HL-60/S4 treated with retinoic acid at 250 ng/mL for 4 days and 3 days (cell line): ENCODE measurements around the gene TECPR1.
"Not testable (repeated sequence)": the region's sequence is repeated elsewhere in the genome, so short reads cannot be mapped to it uniquely, and the experiment has no call there.

Experiments
- in situ Hi-C: fragments of 300-500 bp; cut with MboI; formaldehyde crosslinking; loops from 2 replicates; pipeline ENCODE4 v1.7.0; 2022; ENCODE audit warnings: low sequenced_read_pairs

TECPR1 gene

DNA sequence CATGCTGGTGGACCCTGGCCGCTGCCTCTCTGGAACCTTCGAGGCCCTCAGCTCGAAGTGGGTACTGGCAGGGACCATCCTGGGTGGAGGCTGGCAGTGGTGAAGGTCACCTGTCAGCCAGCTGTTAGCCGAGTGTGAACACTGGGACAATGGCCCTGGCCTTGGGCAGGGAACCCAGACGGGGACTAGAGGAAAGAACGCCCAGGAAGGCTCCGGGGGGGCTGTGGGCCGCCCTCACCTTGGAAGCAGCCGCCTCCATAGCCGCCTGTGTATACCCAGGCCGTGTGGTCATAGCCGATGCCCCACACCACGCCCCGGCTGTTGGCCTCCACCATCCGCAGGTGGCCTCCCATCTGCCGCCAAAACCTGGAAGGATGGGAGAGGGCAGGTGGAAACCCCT, 23.2 kb downstream of the TECPR1 start:
- in situ Hi-C loops: no loop called here

DNA sequence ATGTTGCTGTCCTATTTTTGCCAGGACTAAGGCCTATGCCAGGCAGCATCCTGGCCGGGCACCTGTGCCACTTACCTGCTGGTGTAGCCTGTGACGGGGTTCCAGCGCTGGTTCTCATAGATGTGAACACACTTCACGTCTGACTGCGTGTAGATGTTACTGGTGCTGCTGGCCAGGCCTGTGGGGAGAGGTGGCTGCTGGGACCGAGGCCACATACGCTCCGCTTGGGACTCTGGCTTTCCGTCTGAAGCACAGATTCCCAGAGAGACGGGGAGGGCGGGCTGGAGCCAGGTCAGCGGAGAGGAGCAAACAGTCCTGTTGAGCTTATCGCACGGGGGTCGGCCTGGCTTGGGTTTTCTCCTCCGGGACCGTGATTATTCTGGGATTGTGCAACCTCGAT, 24.1 kb downstream of the TECPR1 start:
- in situ Hi-C loops: no loop called here

DNA sequence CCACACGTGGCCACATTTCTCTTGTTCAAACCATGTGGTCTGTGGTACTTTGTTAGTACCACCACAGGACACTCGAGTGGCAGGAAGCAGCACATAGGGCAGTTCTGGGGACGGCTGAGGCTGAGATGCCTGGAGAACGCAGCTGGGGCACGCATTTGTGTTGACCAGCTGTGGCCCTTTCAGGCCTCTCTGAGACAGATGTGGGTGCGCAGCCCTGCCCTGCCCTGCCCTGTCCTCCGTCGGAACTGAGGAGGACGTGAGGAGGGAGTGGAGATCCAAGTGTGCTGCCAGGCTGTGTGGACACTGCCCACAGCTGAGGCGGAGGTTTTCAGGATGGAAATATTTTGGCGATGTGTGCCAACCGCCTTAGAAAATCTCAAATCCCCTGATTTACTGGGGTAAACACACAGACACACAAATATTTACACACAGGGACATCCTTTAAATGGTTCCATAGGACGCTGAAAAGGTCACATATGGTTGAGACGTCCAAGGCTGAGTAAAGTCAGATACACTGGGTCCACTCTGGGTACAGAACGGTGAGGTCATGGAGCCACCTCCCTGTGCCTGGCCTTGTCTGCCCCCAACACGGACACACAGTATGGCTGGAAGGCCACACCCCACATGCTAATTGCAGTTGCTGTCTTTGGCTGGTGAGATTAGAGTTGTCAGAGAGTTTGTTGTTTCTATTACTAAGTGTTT, 26.0 kb downstream of the TECPR1 start:
- in situ Hi-C loops: no loop called here

DNA sequence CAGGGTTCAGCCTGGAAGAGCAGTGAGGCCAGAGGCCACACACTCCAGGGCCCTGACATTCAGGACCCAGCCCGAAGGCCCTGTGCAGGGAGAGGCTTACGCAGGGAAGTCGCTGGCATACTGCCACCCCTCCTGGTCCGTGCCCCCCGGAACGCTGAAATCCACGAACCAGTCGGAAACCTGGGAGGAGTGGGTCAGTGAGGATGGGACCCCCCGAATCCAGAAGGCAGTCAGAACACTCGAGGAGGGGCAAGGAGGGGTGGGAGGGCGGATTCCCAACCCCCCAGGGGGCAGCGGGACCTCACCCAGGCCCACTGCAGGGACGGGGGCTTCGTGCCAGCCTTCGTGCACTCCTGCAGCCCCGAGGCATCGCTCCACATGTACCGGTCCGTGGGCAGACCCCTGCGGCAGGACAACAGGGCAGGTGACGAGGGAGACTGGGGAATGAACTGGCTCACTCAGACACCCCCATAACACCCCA, 27.3 kb downstream of the TECPR1 start:
- in situ Hi-C loops: no loop called here

DNA sequence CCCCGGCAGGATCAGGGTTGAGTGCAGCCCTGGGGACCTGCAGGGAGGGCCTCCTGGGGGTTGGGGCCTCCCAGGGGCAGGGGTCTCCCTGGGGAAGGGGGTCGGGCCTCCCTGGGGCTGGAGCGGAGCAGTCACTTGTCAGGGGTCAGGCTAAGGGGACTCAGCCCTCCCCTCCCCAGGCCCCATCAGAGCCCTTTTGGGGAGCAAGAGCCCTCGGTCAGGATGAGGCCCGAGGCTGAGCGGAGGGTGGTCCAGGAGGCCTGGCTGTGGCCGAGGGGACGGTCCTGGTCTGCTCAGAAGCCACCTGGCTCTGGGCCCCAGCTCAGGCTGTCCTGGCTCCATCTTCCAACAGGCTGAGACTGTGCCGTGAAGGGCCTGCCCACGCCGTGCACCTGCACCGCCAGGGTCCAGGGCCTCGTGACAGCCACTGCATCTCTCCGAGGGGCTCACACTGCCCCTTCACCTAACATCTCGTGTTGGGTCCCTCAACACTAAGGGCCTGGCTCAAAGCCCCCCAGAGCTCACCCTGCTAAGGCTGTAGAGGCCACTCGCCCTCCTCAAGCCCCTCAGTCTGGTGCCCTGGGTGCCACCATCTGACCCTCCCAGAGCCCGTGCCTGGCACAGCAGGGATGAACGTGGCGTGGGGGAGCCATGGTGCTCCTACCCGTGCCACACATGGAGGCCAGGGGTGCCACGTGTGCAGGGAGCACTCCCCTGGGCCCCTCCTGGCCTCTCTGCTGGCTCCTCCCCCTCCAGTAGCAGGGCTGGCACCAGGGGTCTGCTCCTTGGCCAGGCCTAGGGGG, 27.9 kb downstream of the TECPR1 start:
- in situ Hi-C loops: no loop called here

DNA sequence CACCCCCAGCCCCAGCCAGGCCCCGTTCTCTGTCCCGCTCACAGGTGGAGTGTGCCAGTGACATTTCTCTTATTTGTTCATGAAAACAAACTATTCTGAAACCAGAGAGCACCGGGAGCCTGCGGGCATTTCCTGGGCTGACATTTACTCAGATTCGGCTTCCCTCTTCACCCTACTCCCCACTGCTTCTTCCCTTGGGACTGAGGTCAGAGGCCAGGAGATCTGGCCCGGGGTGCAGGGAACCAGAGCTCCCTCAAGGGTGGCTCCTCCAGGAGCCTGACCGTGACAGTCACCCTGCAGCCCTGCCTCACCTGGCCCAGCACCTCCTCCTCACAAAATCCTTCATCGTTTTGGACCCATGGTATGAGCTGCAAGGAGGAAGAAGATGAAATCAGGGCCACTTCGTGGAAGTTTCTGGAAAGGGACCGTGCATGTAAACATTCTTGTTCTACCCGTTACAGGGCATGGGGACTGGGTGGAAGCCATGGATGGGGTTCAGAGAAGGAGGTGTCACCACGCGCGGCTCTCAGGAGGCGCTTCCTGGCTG, 28.6 kb downstream of the TECPR1 start:
- in situ Hi-C loops: no loop called here

DNA sequence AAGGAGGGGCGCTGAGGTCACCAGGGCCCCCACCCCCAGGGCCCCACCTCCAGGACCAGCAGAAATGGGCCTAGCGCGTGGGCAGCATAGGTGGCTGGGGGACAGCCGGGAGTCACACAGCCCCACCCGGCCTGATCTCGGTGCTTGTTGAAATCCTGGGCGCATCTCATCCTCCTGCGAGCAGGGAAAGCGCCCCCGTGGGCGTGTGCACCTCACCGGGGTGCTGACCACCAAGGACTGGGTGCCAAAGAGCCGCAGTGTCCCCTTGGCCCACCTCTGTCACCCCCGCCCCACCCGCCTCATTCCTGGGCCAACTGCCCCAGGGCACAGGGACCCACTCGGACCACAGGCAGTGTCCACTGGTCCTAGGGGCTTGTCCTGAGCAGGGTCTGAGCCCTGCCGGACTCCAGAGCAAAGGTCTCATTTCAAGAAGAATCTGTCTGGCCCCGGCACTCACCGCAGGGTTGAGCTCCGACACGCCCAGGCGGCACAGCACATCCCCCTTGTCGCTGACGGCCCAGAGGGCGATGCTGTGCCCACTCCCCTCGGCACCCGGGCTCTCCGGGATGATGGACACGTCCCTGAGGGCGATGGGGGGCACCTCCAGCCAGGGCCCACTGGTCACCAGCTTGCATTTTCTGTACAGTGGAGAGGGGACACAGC, 29.4 kb downstream of the TECPR1 start:
- in situ Hi-C loops: no loop called here

DNA sequence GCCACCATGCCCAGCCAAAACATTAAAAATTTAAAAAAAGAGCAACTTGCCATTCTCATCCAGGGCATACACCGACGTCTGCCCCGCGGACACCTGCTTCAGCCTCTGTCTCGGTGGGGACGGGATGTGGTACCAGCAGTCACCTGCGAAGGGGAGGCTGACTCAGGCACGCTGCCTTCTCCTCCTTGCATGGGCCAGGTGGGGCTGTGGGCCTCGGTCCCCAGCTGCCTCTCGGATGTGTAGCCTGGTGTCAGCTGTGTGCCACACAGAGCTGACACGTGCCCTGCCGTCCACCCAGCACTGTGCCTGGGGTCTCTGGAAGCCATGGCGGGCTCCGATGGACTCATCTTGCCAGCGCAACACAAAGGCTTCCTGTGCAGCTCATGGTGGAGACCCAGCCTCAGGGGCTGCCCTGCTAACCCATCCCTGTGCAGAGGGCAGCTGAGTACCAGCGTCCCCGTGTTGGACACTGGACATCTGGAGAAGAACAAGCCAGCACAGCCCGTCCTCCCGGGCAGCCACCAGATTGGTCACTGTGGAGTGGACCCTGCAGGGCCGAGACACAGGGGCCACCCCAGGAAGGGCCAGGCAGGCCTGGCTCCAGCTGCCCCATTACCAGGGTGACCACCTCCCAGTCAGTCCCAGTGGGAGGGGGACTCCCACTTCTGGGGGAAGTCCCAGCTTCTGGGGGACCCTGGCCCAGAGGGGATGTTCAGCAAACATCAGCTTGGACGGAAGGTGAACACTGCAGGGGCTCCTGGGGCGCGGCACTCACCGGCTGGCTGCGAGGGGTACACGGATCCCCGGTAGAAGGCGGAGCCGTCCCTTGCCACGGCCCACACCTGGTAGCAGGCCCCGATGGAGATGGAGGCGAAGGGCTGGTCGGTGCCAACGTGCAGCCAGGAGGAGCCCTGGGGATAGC, 30.2 kb downstream of the TECPR1 start:
- in situ Hi-C loops: no loop called here

DNA sequence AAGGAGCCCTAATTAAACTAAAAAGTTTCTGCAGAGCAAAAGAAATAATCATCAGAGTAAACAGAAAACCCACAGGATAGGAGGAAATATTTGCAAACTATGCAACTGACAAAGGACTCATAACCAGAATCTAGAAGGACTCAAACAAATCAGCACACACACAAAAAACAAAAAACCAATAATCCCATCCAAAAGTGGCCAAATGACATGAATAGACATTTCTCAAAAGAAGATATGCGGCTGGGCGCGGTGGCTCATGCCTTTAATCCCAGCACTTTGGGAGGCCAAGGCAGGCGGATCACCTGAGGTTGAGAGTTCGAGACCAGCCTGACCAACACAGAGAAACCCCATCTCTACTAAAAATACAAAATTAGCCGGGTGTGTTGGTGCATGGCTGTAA, 32.6 kb downstream of the TECPR1 start:
- in situ Hi-C loops: not testable (repeated sequence)

DNA sequence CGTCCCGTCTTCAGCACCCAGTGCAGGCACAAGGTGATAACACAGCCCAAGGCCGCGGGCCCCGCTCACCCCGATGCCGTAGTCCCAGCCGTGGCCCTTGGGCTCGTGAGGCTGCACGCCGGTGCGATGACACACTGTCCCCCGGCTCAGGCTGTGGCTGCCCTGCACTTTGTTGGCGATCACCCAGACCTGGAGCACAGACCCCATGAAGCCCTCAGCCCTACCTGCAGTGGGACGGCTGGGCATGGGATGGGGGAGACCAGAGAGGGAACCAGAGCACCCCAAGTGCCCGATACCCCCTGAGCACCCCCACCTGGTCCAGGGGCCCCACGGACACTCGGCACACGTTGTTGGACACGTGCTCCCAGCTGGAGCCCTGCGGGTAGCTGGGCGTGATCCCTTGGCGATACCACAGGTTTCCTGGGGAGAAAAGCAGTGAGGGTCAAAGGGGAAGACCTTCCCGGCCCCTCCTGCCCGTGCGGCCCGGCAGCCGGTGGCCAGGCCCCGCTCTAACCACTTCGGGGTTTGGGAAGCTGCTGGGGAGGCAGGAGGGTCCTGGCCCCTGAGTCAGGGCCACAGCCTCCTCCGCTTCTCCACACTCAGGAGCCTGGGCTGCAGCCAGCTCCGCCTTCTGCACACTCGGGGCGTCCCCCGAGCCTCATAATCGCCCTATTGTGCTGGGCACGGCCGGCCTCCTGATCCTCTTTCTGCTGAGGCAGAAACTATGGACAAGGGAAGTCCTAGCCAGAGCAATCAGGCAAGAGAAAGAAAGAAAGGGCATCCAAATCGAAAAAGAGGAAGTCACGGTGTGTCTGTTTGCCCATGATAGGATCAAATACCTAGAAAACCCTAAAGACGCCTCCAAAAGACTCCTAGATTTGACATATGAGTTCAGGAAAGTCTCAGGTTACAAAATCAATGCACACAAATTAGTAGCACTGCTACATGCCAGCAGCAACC, 34.1 kb downstream of the TECPR1 start:
- in situ Hi-C loops: no loop called here

DNA sequence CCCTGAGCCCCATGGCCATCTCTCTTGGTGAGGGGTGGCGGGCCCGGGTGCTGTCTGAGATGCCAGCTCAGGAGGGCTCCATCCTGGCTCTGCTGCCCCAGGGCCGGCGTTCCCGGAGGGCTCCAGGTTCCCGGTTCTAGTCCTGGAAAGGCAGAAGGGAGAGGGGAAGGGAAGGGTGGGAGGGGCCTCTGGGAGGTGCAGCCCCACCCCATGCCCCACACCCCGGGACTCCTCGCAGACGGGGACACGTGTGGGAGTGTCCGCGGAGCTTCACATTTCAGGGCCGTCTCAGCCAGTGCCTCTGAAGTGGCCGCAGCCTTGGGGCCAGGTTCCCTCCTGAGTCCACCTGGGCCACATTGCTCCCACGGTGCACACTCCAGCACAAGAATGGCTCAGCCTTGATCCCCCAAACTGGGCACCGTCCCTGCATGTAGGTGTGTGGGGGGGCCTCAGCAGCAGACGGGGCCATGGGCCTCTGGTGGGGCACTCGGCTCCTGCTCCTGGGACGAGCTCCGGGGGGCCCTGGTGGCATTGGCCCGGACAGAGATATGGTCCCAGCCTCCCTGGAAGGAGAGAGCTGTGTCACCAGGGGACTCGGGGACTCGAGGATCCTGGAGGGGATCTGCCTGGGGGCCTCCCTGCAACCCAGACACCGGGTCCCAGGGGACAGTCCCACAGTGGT, 35.0 kb downstream of the TECPR1 start:
- in situ Hi-C loops: no loop called here

DNA sequence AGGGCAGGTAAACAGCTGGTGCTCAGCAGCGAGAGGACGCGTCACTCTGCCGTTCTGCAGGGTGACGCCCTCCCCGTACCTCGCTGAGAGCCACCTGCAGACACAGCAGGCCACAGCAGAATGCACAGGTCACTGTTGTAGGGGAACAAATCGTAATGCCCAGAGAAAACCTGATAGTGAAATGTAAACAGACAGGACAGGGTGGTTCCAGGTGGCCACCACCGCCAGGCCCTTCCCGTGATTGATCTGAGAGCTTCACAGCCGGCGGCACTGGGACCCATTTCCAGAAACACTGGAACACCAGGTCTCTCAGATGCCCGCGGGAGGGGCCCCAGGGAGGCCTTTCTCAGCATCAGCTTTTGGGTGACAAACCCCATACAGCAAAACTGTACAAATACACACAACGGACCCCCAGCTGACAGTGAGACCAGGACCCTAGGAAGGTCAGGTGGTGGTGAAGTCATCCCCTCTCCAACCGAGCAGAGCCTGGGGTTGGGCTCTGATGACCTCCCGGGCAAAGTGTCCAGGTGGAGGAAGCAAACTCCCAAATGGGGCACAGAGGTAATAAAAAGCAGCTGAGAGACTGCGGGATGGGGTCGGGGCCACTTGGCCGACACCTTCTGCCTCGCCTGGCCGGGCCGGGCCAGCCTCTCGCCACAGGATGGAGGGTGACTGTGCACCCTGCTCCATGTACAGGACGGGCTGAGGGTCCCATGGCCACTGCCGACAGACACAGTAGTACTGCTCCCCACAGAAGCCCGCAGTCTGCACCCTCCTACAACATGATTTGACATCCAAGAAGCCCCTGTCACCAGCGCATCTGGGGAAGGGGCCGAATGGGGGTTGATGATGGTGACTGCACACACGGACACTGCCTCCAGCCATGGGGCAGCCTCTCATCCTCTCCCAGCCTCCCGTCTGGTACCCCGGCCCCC, 36.2 kb downstream of the TECPR1 start:
- in situ Hi-C loops: no loop called here

DNA sequence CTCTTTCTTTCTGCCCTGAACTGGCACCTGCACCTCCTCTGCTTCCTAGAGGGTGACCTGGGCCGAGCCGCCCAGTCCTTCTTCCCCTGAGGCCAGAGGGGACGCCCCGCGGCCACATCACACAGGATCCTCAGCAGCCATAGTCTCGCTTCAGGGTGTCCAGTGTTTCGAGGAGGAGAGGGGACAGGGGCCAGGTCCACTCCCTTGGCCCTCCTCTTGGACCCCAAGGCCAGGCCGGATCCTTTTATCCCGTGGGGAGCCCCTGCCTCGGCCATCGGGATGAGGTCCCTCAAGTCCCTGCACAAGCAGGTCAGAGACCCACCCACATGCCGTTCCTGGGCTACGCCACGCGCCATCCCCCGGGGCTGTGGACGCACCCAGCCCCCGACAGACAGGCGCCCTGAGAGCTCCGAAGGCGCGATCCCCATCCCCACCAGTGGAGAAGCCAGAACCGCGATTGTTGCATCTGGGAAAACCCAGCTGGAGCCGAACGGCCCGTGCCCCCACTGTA, 37.2 kb downstream of the TECPR1 start:
- in situ Hi-C loops: no loop called here

DNA sequence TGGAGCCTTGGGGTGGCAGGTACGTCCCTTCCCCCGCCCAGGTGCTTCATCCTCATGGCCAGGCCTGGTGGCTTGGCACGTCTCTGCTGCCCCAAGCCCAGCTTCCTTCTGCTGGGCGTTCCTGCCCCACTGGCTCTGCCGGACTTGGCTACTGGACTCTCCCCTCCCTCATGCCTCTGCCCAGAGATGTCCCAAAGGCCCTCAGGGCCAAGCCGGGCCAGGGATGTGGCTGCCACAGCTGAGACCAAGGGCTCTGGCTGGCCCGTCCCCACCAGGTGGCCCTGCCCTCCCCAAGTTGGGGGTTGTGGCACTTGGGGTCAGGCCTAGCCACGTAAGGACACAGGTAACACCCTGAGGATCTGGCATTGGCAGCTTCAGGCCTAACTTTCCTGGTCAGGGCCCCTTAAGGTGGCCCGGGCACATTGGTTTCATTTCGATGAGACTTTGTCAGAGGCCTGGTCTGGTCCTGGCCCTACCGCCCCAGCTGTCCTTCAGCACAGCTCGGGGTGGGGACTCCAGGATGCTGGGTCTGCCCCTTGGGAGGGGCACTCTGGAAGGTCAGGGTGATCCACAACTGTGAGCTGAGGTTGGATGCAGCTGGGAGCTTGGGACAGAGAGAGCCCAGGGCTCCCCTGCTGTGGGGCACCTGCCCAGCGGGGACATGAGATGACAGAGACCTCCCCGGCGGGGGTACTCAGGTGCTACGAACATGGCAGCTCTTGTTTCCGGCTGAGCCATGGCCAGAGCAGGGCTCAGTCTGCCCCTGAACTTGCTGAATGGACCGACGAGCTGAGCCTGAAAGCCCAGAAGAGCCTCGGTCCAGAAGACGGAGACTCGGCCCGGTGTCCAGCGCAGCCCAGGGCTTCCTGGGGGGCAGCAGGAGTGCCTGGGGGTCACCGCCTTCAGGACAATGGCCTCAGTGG, 37.9 kb downstream of the TECPR1 start:
- in situ Hi-C loops: no loop called here

DNA sequence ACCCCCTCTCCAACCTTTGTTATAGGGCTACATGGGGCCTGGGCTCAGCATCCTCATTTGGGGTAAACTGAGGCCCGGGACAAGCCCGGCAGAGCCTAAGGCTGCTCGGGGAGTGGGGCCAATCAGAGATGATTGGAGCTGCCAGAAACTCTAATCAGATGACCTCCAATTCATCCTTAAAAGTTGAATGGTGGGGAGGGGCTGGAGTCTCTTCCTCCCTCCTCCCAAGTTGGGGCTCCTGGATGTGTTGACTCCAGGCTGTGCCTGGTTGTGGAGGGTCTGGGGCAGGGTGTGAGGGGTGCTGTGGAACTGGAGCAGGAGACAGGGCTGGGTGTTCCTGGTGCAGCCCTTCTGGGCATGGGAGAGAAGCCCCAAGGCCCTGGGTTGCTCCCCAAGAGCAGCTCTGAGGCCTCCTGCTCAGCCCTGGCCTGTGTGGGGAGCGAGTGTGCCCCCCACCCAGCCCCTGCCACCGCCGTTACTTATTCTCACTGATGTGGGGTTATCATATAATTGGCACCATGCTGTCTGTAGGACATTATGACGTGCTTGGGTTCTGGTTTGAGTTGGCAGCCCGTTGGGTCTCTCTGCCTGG, 38.6 kb downstream of the TECPR1 start:
- in situ Hi-C loops: no loop called here

DNA sequence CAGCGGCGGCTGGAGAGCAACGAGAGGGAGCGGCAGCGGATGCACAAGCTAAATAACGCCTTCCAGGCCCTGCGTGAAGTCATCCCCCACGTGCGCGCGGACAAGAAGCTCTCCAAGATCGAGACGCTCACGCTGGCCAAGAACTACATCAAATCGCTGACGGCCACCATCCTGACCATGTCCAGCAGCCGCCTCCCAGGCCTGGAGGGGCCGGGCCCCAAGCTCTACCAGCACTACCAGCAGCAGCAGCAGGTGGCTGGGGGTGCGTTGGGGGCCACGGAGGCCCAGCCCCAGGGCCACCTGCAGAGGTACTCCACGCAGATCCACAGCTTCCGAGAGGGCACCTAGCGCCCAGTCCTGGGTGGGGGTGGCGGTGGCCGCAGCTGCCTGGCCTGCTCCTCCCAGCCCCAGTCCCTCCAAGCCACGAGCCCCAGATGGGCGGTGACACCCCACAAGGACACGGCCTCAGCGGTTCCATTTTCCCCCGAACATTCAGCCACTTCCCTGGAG, 39.4 kb downstream of the TECPR1 start:
- in situ Hi-C loops: no loop called here
